Measurements from ENCODE around the gene CRMP1.

GRCh38 chr4:5780831-5781480 is 111.9 kb downstream of the CRMP1 start:
- TF ChIP-seq HMG20B (CRISPR knock-in tag; IDR thresholded peaks at IDR 0.05) (no peak), RNF2 (IDR thresholded peaks at IDR 0.05) (no peak), PATZ1 (CRISPR knock-in tag; IDR thresholded peaks at IDR 0.05; ENCODE audit: borderline replicate concordance) (no peak), SIX5 (IDR thresholded peaks at IDR 0.05; ENCODE audit: borderline replicate concordance in 1 of 2, insufficient read depth in 1 of 2, low read depth in 1 of 2, low read length in 2 of 2) (no peak), EZH2 (IDR thresholded peaks at IDR 0.05; ENCODE audit: borderline replicate concordance, low read depth, low read length) (no peak), CEBPB (tag; IDR thresholded peaks at IDR 0.05) (no peak), CTCF (IDR thresholded peaks at IDR 0.05 in 2 of 3, conservative IDR thresholded peaks at IDR 0.05 in 1 of 3; ENCODE audit: insufficient read depth in 2 of 3, low read depth in 1 of 3, low read length in 3 of 3) (no peak), ZNF780A (CRISPR knock-in tag; IDR thresholded peaks at IDR 0.05) (no peak), USF2 (CRISPR knock-in tag; IDR thresholded peaks at IDR 0.05) (no peak), MAX (CRISPR knock-in tag; IDR thresholded peaks at IDR 0.05) (no peak), SP2 (IDR thresholded peaks at IDR 0.05; ENCODE audit: extremely low read depth, low read depth, low read length, poor library complexity, severe bottlenecking) (no peak), THRA (IDR thresholded peaks at IDR 0.05) (no peak), POLR2A (conservative IDR thresholded peaks at IDR 0.05) (no peak)
